ENCODE results near the gene DCLRE1A.

DNA sequence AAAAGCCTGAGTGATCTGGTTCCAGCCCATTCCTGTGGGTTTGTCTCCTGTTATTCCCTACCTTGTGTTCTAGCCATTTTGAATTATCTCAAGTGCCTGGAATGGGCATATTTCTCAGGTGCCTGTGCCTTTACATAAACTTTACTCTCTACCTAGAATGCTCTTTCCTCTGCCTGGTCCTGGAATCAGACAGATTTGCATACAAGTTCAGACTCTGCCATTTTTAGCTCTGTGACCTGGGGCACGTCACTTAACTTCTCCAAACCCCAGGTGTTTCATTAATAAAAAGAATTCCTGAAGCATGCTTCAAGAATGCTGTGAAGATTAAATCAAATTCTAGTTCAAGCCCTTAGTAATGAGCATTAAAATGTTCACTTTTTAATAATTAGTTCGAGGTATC is 7.8 kb downstream of the DCLRE1A start:
- TF ChIP-seq, protein P1, sequence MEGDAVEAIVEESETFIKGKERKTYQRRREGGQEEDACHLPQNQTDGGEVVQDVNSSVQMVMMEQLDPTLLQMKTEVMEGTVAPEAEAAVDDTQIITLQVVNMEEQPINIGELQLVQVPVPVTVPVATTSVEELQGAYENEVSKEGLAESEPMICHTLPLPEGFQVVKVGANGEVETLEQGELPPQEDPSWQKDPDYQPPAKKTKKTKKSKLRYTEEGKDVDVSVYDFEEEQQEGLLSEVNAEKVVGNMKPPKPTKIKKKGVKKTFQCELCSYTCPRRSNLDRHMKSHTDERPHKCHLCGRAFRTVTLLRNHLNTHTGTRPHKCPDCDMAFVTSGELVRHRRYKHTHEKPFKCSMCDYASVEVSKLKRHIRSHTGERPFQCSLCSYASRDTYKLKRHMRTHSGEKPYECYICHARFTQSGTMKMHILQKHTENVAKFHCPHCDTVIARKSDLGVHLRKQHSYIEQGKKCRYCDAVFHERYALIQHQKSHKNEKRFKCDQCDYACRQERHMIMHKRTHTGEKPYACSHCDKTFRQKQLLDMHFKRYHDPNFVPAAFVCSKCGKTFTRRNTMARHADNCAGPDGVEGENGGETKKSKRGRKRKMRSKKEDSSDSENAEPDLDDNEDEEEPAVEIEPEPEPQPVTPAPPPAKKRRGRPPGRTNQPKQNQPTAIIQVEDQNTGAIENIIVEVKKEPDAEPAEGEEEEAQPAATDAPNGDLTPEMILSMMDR (conservative IDR thresholded peaks at IDR 0.05; ENCODE audit: low read length), result no peak
- no peak for TF ChIP-seq EZH2phosphoT487 (IDR thresholded peaks at IDR 0.05; ENCODE audit: borderline replicate concordance)
